ENCODE results near the gene NCKAP5. TPM values are rescaled to one million over a fixed set of nuclear protein-coding genes. Genes with fewer than 3 reads are reported as not detected.

The NCKAP5 gene
- total RNA-seq, 1 donor from 2014 or later: 0.26 TPM

GRCh38 chr2:133346654-133347053 lies 221.6 kb downstream of the NCKAP5 start:
- no peak overlapping the region for H3K4me3 ChIP-seq (ENCODE audit: low read depth, low read length)
- FAIRE-seq (no peak), DNase-seq (ENCODE audit: low read depth) (peak; percentile 96)
- no peaks in the 10 kb centered on the region for H3K27me3 ChIP-seq (ENCODE audit: control insufficient read depth, insufficient read depth, low read length)
- H3K36me3 ChIP-seq (ENCODE audit: control insufficient read depth, insufficient read depth, low read length): no peaks in the 10 kb centered on the region
- no peak for TF ChIP-seq CTCF (IDR thresholded peaks at IDR 0.05; ENCODE audit: insufficient read depth, low read length, severe bottlenecking)

GRCh38 chr2:133345638-133346037 lies 222.6 kb downstream of the NCKAP5 start:
- FAIRE-seq (peak; percentile 47), DNase-seq (ENCODE audit: low read depth) (no peak)
- Histone ChIP-seq H3K4me3 (ENCODE audit: low read depth, low read length) (no peak overlapping the region), H3K27me3 (ENCODE audit: control insufficient read depth, insufficient read depth, low read length) (no peaks in the 10 kb centered on the region), H3K36me3 (ENCODE audit: control insufficient read depth, insufficient read depth, low read length) (no peaks in the 10 kb centered on the region)
- no peak for TF ChIP-seq CTCF (IDR thresholded peaks at IDR 0.05; ENCODE audit: insufficient read depth, low read length, severe bottlenecking)

- Histone ChIP-seq H3K27me3 (ENCODE audit: control insufficient read depth, insufficient read depth, low read length) (no peaks in the 10 kb centered on the region), H3K4me3 (ENCODE audit: low read depth, low read length) (no peak overlapping the region), H3K36me3 (ENCODE audit: control insufficient read depth, insufficient read depth, low read length) (no peaks in the 10 kb centered on the region)
- TF ChIP-seq CTCF (IDR thresholded peaks at IDR 0.05; ENCODE audit: insufficient read depth, low read length, severe bottlenecking): no peak
- FAIRE-seq (no peak), DNase-seq (ENCODE audit: low read depth) (no peak)
Measured at GRCh38 chr2:133344849-133345248, 223.4 kb downstream of the NCKAP5 start.

- H3K27me3 ChIP-seq (ENCODE audit: control insufficient read depth, insufficient read depth, low read length): no peaks in the 10 kb centered on the region
- no peak overlapping the region for H3K4me3 ChIP-seq (ENCODE audit: low read depth, low read length)
- no peak for TF ChIP-seq CTCF (IDR thresholded peaks at IDR 0.05; ENCODE audit: insufficient read depth, low read length, severe bottlenecking)
- no peak for FAIRE-seq
- DNase-seq (ENCODE audit: low read depth): no peak
- no peaks in the 10 kb centered on the region for H3K36me3 ChIP-seq (ENCODE audit: control insufficient read depth, insufficient read depth, low read length)
Measured at GRCh38 chr2:133343018-133343352, 225.3 kb downstream of the NCKAP5 start.

GRCh38 chr2:133342286-133343017 lies 225.8 kb downstream of the NCKAP5 start:
- no peak for TF ChIP-seq CTCF (IDR thresholded peaks at IDR 0.05; ENCODE audit: insufficient read depth, low read length, severe bottlenecking)
- Histone ChIP-seq H3K4me3 (ENCODE audit: low read depth, low read length) (no peak overlapping the region), H3K27me3 (ENCODE audit: control insufficient read depth, insufficient read depth, low read length) (no peaks in the 10 kb centered on the region), H3K36me3 (ENCODE audit: control insufficient read depth, insufficient read depth, low read length) (no peaks in the 10 kb centered on the region)
- DNase-seq (ENCODE audit: low read depth) (no peak), FAIRE-seq (no peak)

- no peaks in the 10 kb centered on the region for H3K36me3 ChIP-seq (ENCODE audit: control insufficient read depth, insufficient read depth, low read length)
- H3K27me3 ChIP-seq (ENCODE audit: control insufficient read depth, insufficient read depth, low read length): no peaks in the 10 kb centered on the region
- H3K4me3 ChIP-seq (ENCODE audit: low read depth, low read length): no peak overlapping the region
- FAIRE-seq (no peak), DNase-seq (ENCODE audit: low read depth) (no peak)
- TF ChIP-seq CTCF (IDR thresholded peaks at IDR 0.05; ENCODE audit: insufficient read depth, low read length, severe bottlenecking): no peak
Measured at GRCh38 chr2:133341575-133341974, 226.7 kb downstream of the NCKAP5 start.

All from bronchial epithelial cell (primary cell).